HCT116 (cell line): ENCODE data around the gene AQP12B. TPM values are rescaled to one million over a fixed set of nuclear protein-coding genes. Genes with fewer than 3 reads are reported as not detected.

Experiments
- ATAC-seq: fragments of 200-7000 bp; cut with Tn5 transposase; 2 replicates; pipeline ENCODE4 v1.9.1; 2020; ENCODE audit warnings: mild to moderate bottlenecking, moderate library complexity
- BruUV-seq: library from RNA; stranded (reverse); fragments of 400-500 nt; replicated peaks from 2 replicates; lab custom pipeline; 2021; lab: Mats Ljungman, UMichigan
- CTCF ChIA-PET: fragments of 300-600 bp; sonication (Branson Sonifier 250); formaldehyde crosslinking; loops from one replicate; lab custom pipeline; 2021; ENCODE audit warnings: antibody characterized with exemption; lab: Charles Lee
- POLR2A ChIA-PET: fragments of 300-600, 350-600 bp; sonication (Branson Sonifier 250); formaldehyde crosslinking; loops from one replicate; lab custom pipeline; 2021; ENCODE audit warnings: antibody characterized with exemption; lab: Charles Lee
- RAD21 ChIA-PET, 2 experiments: fragments of 300-600 bp; sonication (Branson Sonifier 250); formaldehyde crosslinking; loops; one replicate each; lab custom pipeline; 2023; ENCODE audit warnings: low total read pairs in 2 of 2; ENCODE audit not compliant: uncharacterized antibody in 2 of 2, unreplicated experiment in 2 of 2, low non-redundant PET in 1 of 2; lab: Charles Lee
- DNase-seq: peaks from one replicate; pipeline ENCODE4 v3.0.0-alpha.2; 2010; ENCODE audit warnings: low read depth, low spot score
- H2AFZ ChIP-seq: fragments of 200-600 bp; shearing (Covaris generic), sonication (generic); 2 replicates; pipeline ENCODE4 v1.6.1; 2017; ENCODE audit warnings: low read depth, mixed run types, mixed read lengths, antibody characterized with exemption, low read length; ENCODE audit not compliant: poor library complexity, severe bottlenecking
- H3K27ac ChIP-seq: 2 replicates; pipeline ENCODE4 v1.5.1; 2012; ENCODE audit warnings: low read depth, low read length
- H3K27me3 ChIP-seq: fragments of 200-600 bp; sonication (generic); 2 replicates; pipeline ENCODE4 v1.6.1; 2016; ENCODE audit warnings: mixed run types, low read length, mixed read lengths; ENCODE audit not compliant: insufficient read depth
- H3K36me3 ChIP-seq, 2 experiments: fragments of 200-500 bp in 1 of 2; fragments of 200-600 bp in 1 of 2; sonication (Bioruptor generic) in 1 of 2; sonication (generic) in 1 of 2; 2 replicates each; pipeline versions ENCODE4 v1.5.1 to v1.6.1; 2014 to 2016; ENCODE audit warnings: low read length in 2 of 2, inconsistent platforms in 1 of 2, mixed read lengths in 1 of 2, mixed run types in 1 of 2; ENCODE audit not compliant: insufficient read depth in 2 of 2, control insufficient read depth in 1 of 2
- H3K4me1 ChIP-seq, 2 experiments: fragments of 200-600 bp in 1 of 2; sonication (generic) in 1 of 2; 2 replicates each; pipeline versions ENCODE4 v1.5.1 to v1.6.1; 2012 to 2017; ENCODE audit warnings: low read length in 2 of 2, inconsistent platforms in 1 of 2, mild to moderate bottlenecking in 1 of 2, mixed read lengths in 1 of 2, mixed run types in 1 of 2, moderate library complexity in 1 of 2; ENCODE audit not compliant: insufficient read depth in 2 of 2, control insufficient read depth in 1 of 2
- H3K4me2 ChIP-seq: fragments of 200-600 bp; sonication (generic); 2 replicates; pipeline ENCODE4 v1.6.1; 2017; ENCODE audit warnings: mixed run types, low read length, mixed read lengths
- H3K4me3 ChIP-seq, 2 experiments: fragments of 200-600 bp in 1 of 2; sonication (generic) in 1 of 2; replicated peaks in 1 of 2; 2 replicates each; pipeline ENCODE4 v1.5.1; 2011 to 2016; ENCODE audit warnings: low read length in 2 of 2, control low read depth in 1 of 2, low read depth in 1 of 2, mild to moderate bottlenecking in 1 of 2, mixed read lengths in 1 of 2, mixed run types in 1 of 2
- H3K79me2 ChIP-seq: fragments of 200-600 bp; sonication (generic); 2 replicates; pipeline ENCODE4 v1.6.1; 2017; ENCODE audit warnings: mild to moderate bottlenecking, mixed run types, low read length, moderate library complexity, mixed read lengths; ENCODE audit not compliant: insufficient read depth
- H3K9ac ChIP-seq: fragments of 200-600 bp; sonication (generic); 2 replicates; pipeline ENCODE4 v1.6.1; 2016; ENCODE audit warnings: low read length, mixed read lengths
- H3K9me2 ChIP-seq: fragments of 200-600 bp; sonication (generic), shearing (Covaris generic); 2 replicates; pipeline ENCODE4 v1.6.1; 2017; ENCODE audit warnings: mixed run types, mild to moderate bottlenecking, moderate library complexity; ENCODE audit not compliant: insufficient read depth
- H3K9me3 ChIP-seq, 2 experiments: fragments of 200-500 bp in 1 of 2; fragments of 200-600 bp in 1 of 2; sonication (Bioruptor generic) in 1 of 2; sonication (generic) in 1 of 2; 2 replicates each; pipeline ENCODE4 v1.6.1; 2014 to 2017; ENCODE audit warnings: low read length in 2 of 2, mixed read lengths in 2 of 2, inconsistent platforms in 1 of 2, low read depth in 1 of 2, mild to moderate bottlenecking in 1 of 2, mixed run types in 1 of 2, moderate library complexity in 1 of 2; ENCODE audit not compliant: control insufficient read depth in 1 of 2, insufficient read depth in 1 of 2
- H4K20me1 ChIP-seq: fragments of 200-600 bp; sonication (generic), shearing (Covaris generic); 2 replicates; pipeline ENCODE4 v1.6.1; 2017; ENCODE audit warnings: mixed run types, mild to moderate bottlenecking, moderate library complexity; ENCODE audit not compliant: insufficient read depth
- CBX3 ChIP-seq: IDR thresholded peaks from 2 replicates; pipeline ENCODE4 v1.6.1; 2012; ENCODE audit warnings: low read depth
- CEBPB ChIP-seq: IDR thresholded peaks from 2 replicates; pipeline ENCODE4 v1.6.1; 2012; ENCODE audit warnings: low read depth
- EGR1 ChIP-seq: IDR thresholded peaks from 2 replicates; pipeline ENCODE4 v1.6.1; 2012; ENCODE audit warnings: low read depth
- EZH2 ChIP-seq: fragments of 200-600 bp; sonication (generic); IDR thresholded peaks from 2 replicates; pipeline ENCODE4 v1.6.1; 2017; ENCODE audit warnings: antibody characterized with exemption, mixed run types
- EZH2phosphoT487 ChIP-seq: fragments of 200-600 bp; IDR thresholded peaks from 2 replicates; pipeline ENCODE4 v1.6.1; 2018; ENCODE audit warnings: antibody characterized with exemption, borderline replicate concordance
- FOSL1 ChIP-seq: IDR thresholded peaks from 2 replicates; pipeline ENCODE4 v1.6.1; 2012; ENCODE audit warnings: low read depth
- JUND ChIP-seq: IDR thresholded peaks from 2 replicates; pipeline ENCODE4 v1.6.1; 2012
- POLR2AphosphoS5 ChIP-seq: IDR thresholded peaks from 2 replicates; pipeline ENCODE4 v1.6.1; 2011; ENCODE audit warnings: mild to moderate bottlenecking, low read depth, low read length, moderate library complexity
- RAD21 ChIP-seq: IDR thresholded peaks from 2 replicates; pipeline ENCODE4 v1.6.1; 2012; ENCODE audit warnings: low read depth, mild to moderate bottlenecking
- SIN3A ChIP-seq: IDR thresholded peaks from 2 replicates; pipeline ENCODE4 v1.6.1; 2012; ENCODE audit warnings: low read depth
- SP1 ChIP-seq: IDR thresholded peaks from 2 replicates; pipeline ENCODE4 v1.6.1; 2012; ENCODE audit warnings: low read depth
- SRF ChIP-seq: IDR thresholded peaks from 2 replicates; pipeline ENCODE4 v1.6.1; 2012; ENCODE audit warnings: low read depth
- TCF7L2 ChIP-seq: IDR thresholded peaks from 2 replicates; pipeline ENCODE4 v1.7.0; 2011; ENCODE audit warnings: borderline replicate concordance, inconsistent platforms; ENCODE audit not compliant: insufficient read depth, insufficient read length; ENCODE audit errors: extremely low read depth
- YY1 ChIP-seq: IDR thresholded peaks from 2 replicates; pipeline ENCODE4 v1.6.1; 2011; ENCODE audit warnings: low read length, low read depth, moderate library complexity, mild to moderate bottlenecking; ENCODE audit not compliant: insufficient replicate concordance; ENCODE audit errors: extremely low read depth
- ZFX ChIP-seq: fragments of 450-650 bp; IDR thresholded peaks from 2 replicates; pipeline ENCODE4 v1.6.1; 2017
- ZNF274 ChIP-seq: fragments of 200-500 bp; sonication (Bioruptor generic); IDR thresholded peaks from 2 replicates; pipeline ENCODE4 v1.6.1; 2014; ENCODE audit warnings: mild to moderate bottlenecking, low read depth, low read length, inconsistent platforms
- intact Hi-C: fragments of 100-400 bp; cut with micrococcal nuclease; formaldehyde crosslinking; loops from 2 replicates; pipeline ENCODE4 v1.10.0; 2022
- total RNA-seq: library from RNA; stranded (reverse); gene quantifications from one replicate; pipeline ENCODE4 v1.2.1, GENCODE V29; 2021; ENCODE audit not compliant: unreplicated experiment
- TF ChIP-seq, protein P1 (sequence below): IDR thresholded peaks from 2 replicates; pipeline ENCODE4 v1.6.1; 2012

Gene AQP12B
- total RNA-seq, 1 experiment from 2014 or later: not detected

DNA sequence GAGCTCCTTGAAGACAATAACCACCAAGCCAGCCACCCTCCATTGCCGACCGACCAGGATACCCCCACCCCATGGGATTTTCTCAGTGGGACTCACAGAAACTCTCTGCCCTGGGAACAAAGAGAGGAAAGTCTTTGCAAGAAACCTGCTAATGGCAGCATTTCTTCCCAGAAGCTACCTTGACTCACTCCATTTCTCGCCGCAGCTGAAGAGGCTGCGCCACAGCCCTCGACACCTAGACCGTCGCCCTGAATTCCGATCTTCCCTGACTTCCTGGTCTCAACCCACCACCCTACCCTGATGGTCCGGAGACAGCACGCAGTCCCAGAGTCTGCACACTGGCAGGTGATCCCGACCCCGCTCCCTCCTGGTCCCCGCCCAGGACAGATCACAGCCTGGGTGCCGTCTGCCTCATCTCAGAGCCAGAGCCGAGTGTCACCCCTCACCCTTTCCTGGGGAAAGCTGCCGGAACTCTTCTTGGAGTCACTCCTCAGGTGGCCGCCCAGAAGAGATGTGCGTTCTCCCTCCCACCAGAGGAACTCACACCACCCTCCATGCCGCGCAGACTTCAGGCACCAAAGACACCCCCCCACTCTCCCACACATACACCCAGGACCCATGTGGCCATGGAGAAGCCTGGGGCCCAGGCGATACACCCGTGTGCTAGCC lies 33.6 kb upstream of the AQP12B start:
- no TSS peak for BruUV-seq
- POLR2A ChIA-PET: no interaction called here
- no peaks in the 10 kb centered on the region for H3K36me3 ChIP-seq
- ATAC-seq (no peak), DNase-seq (no peak)
- TF ChIP-seq RAD21 (no peak), TCF7L2 (no peak), JUND (no peak), FOSL1 (no peak), EZH2 (no peak), SRF (no peak), SIN3A (no peak), ZFX (no peak), ZNF274 (no peak), EGR1 (no peak), POLR2AphosphoS5 (no peak), EZH2phosphoT487 (no peak), YY1 (no peak), SP1 (no peak), CBX3 (no peak), CEBPB (no peak)
- TF ChIP-seq, protein P1, sequence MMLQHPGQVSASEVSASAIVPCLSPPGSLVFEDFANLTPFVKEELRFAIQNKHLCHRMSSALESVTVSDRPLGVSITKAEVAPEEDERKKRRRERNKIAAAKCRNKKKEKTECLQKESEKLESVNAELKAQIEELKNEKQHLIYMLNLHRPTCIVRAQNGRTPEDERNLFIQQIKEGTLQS: no peak
- no peaks in the 10 kb centered on the region for H3K9me3 ChIP-seq
- no peaks in the 10 kb centered on the region for H3K4me1 ChIP-seq
- H3K9me2 ChIP-seq: no peaks in the 10 kb centered on the region
- RAD21 ChIA-PET: no interaction called here
- H3K27me3 ChIP-seq: no peaks in the 10 kb centered on the region
- no peaks in the 10 kb centered on the region for H3K79me2 ChIP-seq
- H3K9ac ChIP-seq: no peak overlapping the region
- CTCF ChIA-PET: no interaction called here
- no peaks in the 10 kb centered on the region for H4K20me1 ChIP-seq
- H3K4me3 ChIP-seq: no peak overlapping the region
- no peak overlapping the region for H3K27ac ChIP-seq
- no peak overlapping the region for H2AFZ ChIP-seq
- intact Hi-C loops: no loop called here
- no peak overlapping the region for H3K4me2 ChIP-seq
